ENCODE results near the gene PPP1R12C.
A peak's percentile ranks its signal among the peaks of the same experiment; 100 is the strongest.

Gene PPP1R12C

GRCh38 chr19:55086730-55087541, 30.5 kb downstream of the PPP1R12C start:
- peak; percentile 87 for DNase-seq (ENCODE audit: low read depth)

GRCh38 chr19:55085923-55086715, 31.3 kb downstream of the PPP1R12C start:
- no peak overlapping the region; the same call in 1 of the 2 replicates for H3K4me3 ChIP-seq (ENCODE audit: low read length)
- DNase-seq (ENCODE audit: low read depth): no peak
- TF ChIP-seq, protein P1, sequence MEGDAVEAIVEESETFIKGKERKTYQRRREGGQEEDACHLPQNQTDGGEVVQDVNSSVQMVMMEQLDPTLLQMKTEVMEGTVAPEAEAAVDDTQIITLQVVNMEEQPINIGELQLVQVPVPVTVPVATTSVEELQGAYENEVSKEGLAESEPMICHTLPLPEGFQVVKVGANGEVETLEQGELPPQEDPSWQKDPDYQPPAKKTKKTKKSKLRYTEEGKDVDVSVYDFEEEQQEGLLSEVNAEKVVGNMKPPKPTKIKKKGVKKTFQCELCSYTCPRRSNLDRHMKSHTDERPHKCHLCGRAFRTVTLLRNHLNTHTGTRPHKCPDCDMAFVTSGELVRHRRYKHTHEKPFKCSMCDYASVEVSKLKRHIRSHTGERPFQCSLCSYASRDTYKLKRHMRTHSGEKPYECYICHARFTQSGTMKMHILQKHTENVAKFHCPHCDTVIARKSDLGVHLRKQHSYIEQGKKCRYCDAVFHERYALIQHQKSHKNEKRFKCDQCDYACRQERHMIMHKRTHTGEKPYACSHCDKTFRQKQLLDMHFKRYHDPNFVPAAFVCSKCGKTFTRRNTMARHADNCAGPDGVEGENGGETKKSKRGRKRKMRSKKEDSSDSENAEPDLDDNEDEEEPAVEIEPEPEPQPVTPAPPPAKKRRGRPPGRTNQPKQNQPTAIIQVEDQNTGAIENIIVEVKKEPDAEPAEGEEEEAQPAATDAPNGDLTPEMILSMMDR (conservative IDR thresholded peaks at IDR 0.05; ENCODE audit: low read length): no peak

More at GRCh38 chr19:55086730-55087541, 30.5 kb downstream of the PPP1R12C start:
- TF ChIP-seq, protein P1 (conservative IDR thresholded peaks at IDR 0.05; ENCODE audit: low read length): no peak
- H3K4me3 ChIP-seq (ENCODE audit: low read length): peak overlapping the region; percentile 66

DNA sequence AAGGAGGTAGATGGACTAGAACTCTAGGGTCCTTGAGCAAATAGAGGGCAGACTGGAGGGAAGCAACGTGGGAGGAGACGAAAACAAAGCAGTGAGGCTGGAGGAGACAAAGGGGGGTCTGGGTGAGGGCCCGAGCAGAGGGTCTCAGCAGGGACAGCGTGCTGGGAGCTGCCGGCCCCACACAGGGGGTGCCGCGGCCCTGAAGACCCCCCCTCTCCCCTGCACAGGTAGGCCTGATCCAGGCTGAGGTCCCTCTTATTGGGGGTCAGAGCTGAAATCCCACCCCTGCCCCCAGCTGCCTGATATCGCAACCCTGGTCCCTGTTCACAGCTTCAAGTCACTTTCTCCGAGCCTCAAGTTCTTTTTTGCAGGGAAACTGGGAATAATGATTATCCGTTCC, 33.0 kb downstream of the PPP1R12C start:
- DNase-seq (ENCODE audit: low read depth): no peak
- TF ChIP-seq, protein P1 (conservative IDR thresholded peaks at IDR 0.05; ENCODE audit: low read length): no peak
- H3K4me3 ChIP-seq (ENCODE audit: low read length): no peak overlapping the region

DNA sequence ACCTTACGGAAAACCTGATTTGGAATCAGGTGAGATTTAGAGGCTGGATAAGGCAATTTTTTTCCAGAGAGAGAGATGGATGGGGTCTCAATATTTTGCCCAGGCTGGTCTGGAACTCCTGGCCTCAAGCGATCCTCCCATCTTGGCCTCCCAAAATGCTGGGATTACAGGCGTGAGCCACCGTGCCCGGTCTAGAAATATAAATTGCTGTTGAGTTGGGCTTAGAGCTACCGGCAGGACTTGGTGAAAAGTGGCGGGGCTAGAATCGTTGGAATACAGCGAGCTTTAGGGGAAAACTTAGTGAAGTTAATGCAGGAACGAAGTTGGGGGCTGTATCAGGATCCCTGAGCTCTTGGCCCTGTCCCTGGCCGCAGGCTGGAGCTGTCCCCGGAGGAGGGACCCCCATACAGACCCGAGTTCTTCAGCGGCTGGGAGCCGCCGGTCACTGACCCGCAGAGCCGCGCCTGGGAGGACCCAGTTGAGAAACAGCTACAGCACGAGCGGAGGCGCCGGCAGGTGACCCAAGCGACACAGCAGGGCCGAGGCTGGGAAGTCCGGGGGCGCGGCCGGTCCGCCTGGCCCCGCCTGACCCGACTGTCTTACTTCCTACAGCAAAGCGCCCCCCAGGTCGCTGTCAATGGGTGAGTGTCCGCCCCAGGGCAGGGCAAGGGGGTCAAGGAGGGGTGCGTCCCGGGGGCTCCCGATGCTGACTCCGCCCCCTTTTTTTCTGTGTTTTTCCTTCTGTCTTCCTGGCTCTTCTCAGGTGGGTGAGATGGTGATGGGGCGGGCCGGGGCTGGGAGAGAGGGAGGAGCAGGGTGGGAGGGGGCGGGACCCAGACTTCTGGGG, 34.2 kb downstream of the PPP1R12C start:
- TF ChIP-seq, protein P1 (conservative IDR thresholded peaks at IDR 0.05; ENCODE audit: low read length): no peak
- no peak overlapping the region for H3K4me3 ChIP-seq (ENCODE audit: low read length)
- DNase-seq (ENCODE audit: low read depth): no peak

GRCh38 chr19:55082020-55082851, 35.2 kb downstream of the PPP1R12C start:
- TF ChIP-seq, protein P1 (conservative IDR thresholded peaks at IDR 0.05; ENCODE audit: low read length): no peak
- DNase-seq (ENCODE audit: low read depth): no peak
- no peak overlapping the region for H3K4me3 ChIP-seq (ENCODE audit: low read length)

DNA sequence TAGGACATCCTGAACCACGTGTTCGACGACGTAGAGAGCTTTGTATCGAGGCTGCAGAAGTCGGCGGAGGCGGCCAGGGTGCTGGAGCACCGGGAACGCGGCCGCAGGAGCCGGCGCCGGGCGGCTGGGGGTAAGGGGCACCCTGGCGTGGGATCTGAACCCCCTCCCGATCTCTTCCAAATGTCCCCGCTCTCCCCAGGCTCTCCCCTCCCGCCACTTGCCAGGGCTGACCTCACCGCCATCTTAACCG, 35.7 kb downstream of the PPP1R12C start:
- no peak overlapping the region for H3K4me3 ChIP-seq (ENCODE audit: low read length)
- TF ChIP-seq, protein P1 (conservative IDR thresholded peaks at IDR 0.05; ENCODE audit: low read length): no peak
- no peak for DNase-seq (ENCODE audit: low read depth)
